Measurements from ENCODE around the gene TNRC6C. TPM values are rescaled to one million over a fixed set of nuclear protein-coding genes. Genes with fewer than 3 reads are reported as not detected.
A peak's percentile ranks its signal among the peaks of the same experiment; 100 is the strongest.

Gene TNRC6C
- total and polyA plus RNA-seq, 9 of the 15 experiments (the other 6 are each of a cell fraction or from before 2014, with no cell fraction given) = 0.20 to 4.9 (median 2.3) TPM

DNA sequence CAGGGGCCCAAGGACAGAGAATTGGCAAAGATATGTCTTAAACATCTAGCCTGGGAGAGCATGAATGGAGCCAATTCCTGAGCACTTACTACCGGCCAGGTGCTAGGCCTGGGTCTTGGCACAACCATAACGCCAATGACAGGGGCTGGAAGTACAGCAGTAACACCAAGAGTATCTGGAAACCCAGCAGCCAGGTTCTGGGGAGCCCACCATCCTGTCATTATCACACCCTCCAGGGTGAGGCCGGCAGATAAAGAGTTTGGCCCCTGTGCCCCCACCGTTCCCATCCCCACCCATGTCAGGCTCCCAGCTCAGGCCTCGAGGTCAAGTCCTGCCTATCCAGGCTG lies 171.6 kb downstream of the TNRC6C start (continued):
- TF ChIP-seq, protein P1, sequence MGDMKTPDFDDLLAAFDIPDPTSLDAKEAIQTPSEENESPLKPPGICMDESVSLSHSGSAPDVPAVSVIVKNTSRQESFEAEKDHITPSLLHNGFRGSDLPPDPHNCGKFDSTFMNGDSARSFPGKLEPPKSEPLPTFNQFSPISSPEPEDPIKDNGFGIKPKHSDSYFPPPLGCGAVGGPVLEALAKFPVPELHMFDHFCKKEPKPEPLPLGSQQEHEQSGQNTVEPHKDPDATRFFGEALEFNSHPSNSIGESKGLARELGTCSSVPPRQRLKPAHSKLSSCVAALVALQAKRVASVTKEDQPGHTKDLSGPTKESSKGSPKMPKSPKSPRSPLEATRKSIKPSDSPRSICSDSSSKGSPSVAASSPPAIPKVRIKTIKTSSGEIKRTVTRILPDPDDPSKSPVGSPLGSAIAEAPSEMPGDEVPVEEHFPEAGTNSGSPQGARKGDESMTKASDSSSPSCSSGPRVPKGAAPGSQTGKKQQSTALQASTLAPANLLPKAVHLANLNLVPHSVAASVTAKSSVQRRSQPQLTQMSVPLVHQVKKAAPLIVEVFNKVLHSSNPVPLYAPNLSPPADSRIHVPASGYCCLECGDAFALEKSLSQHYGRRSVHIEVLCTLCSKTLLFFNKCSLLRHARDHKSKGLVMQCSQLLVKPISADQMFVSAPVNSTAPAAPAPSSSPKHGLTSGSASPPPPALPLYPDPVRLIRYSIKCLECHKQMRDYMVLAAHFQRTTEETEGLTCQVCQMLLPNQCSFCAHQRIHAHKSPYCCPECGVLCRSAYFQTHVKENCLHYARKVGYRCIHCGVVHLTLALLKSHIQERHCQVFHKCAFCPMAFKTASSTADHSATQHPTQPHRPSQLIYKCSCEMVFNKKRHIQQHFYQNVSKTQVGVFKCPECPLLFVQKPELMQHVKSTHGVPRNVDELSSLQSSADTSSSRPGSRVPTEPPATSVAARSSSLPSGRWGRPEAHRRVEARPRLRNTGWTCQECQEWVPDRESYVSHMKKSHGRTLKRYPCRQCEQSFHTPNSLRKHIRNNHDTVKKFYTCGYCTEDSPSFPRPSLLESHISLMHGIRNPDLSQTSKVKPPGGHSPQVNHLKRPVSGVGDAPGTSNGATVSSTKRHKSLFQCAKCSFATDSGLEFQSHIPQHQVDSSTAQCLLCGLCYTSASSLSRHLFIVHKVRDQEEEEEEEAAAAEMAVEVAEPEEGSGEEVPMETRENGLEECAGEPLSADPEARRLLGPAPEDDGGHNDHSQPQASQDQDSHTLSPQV (IDR thresholded peaks at IDR 0.05) = peak; percentile 94; the same call in 1 of the 2 replicates
- TF ChIP-seq TFE3 (CRISPR knock-in tag; IDR thresholded peaks at IDR 0.05) (no peak), ILF3 (IDR thresholded peaks at IDR 0.05; ENCODE audit: borderline replicate concordance) (no peak), HBP1 (CRISPR knock-in tag; IDR thresholded peaks at IDR 0.05) (no peak), PHB2 (IDR thresholded peaks at IDR 0.05; ENCODE audit: low read depth) (no peak), NFRKB (IDR thresholded peaks at IDR 0.05; ENCODE audit: low read depth) (0 out of 2 replicates have a peak, but pooled peaks have one; percentile 38), STAG1 (CRISPR knock-in tag; IDR thresholded peaks at IDR 0.05; ENCODE audit: borderline replicate concordance) (no peak), CBFA2T2 (conservative IDR thresholded peaks at IDR 0.05) (peak; percentile 65), ZC3H4 (CRISPR knock-in tag; IDR thresholded peaks at IDR 0.05; ENCODE audit: borderline replicate concordance) (no peak), NCOR1 (IDR thresholded peaks at IDR 0.05) (peak; percentile 63), ZNF778 (CRISPR knock-in tag; IDR thresholded peaks at IDR 0.05) (no peak), NR1H2 (CRISPR knock-in tag; IDR thresholded peaks at IDR 0.05) (0 out of 2 replicates have a peak, but pooled peaks have one; percentile 8), POLR2AphosphoS5 (IDR thresholded peaks at IDR 0.05; ENCODE audit: control insufficient read depth, insufficient read depth, low read depth, low read length) (peak; percentile 45; the same call in 1 of the 2 replicates), POLR3A (IDR thresholded peaks at IDR 0.05; ENCODE audit: borderline replicate concordance, extremely low read depth, insufficient read depth, insufficient read length) (no peak), CBFA2T3 (IDR thresholded peaks at IDR 0.05) (peak; percentile 81), KLF10 (CRISPR knock-in tag; IDR thresholded peaks at IDR 0.05) (no peak), ZNF311 (CRISPR knock-in tag; IDR thresholded peaks at IDR 0.05) (0 out of 2 replicates have a peak, but pooled peaks have one; percentile 5), ZKSCAN1 (IDR thresholded peaks at IDR 0.05; ENCODE audit: low read depth, low read length) (peak; percentile 36; the same call in 1 of the 2 replicates), ZBTB12 (CRISPR knock-in tag; IDR thresholded peaks at IDR 0.05) (no peak), ARID1B (IDR thresholded peaks at IDR 0.05) (peak; percentile 65), DMBX1 (CRISPR knock-in tag; IDR thresholded peaks at IDR 0.05; ENCODE audit: borderline replicate concordance) (peak; percentile 81)
